ENCODE results near the gene HVCN1.

DNA sequence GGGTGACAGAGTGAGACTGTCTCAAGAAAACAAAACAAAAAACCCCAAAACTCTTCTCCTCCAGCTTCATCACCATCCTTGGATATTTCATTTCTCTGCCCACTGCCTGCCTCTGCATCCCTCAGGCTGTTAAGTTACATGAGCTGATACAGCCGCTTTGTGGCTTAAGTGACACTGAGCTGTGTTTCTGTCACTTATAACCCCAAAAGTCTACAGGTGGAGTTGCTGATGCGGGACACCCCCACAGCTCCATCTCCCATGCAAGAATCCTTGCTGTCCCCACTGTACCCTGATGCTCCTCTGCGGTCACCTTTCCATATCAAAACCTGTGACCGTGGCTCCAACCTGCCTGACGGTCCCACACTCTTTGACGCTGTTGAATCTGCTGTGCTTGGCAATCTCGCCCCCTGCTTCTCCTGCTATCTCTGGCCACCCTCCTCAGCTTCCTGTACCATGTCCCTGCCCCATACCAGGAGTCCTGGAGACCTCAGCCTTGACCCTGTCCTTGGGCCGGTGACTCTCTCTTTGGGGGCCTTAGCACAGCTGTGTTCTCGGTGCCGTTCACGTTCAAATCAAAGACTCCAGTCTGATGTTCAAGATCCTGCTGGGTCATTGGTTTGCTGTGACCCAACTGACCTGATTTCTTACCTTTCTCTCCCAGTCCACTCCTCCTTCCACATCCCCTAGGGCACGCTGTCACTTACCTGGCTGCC is 20.3 kb downstream of the HVCN1 start:
- TF ChIP-seq EP300 (IDR thresholded peaks at IDR 0.05; ENCODE audit: borderline replicate concordance in 1 of 2, low read depth in 2 of 2, low read length in 2 of 2) (no peak), POLR2AphosphoS5 (IDR thresholded peaks at IDR 0.05; ENCODE audit: low read depth, low read length) (no peak), SIX5 (IDR thresholded peaks at IDR 0.05; ENCODE audit: low read depth, low read length) (no peak), MAX (IDR thresholded peaks at IDR 0.05) (no peak), GTF2F1 (IDR thresholded peaks at IDR 0.05; ENCODE audit: borderline replicate concordance, low read depth, low read length) (no peak)
- TF ChIP-seq, protein P1, sequence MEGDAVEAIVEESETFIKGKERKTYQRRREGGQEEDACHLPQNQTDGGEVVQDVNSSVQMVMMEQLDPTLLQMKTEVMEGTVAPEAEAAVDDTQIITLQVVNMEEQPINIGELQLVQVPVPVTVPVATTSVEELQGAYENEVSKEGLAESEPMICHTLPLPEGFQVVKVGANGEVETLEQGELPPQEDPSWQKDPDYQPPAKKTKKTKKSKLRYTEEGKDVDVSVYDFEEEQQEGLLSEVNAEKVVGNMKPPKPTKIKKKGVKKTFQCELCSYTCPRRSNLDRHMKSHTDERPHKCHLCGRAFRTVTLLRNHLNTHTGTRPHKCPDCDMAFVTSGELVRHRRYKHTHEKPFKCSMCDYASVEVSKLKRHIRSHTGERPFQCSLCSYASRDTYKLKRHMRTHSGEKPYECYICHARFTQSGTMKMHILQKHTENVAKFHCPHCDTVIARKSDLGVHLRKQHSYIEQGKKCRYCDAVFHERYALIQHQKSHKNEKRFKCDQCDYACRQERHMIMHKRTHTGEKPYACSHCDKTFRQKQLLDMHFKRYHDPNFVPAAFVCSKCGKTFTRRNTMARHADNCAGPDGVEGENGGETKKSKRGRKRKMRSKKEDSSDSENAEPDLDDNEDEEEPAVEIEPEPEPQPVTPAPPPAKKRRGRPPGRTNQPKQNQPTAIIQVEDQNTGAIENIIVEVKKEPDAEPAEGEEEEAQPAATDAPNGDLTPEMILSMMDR (IDR thresholded peaks at IDR 0.05; ENCODE audit: control extremely low read depth in 1 of 3, insufficient read depth in 1 of 3, low read depth in 1 of 3, low read length in 3 of 3): no peak

All from H1 (cell line).